Loucy (cell line): Measurements from ENCODE around the gene LDAH.

Source experiments
- CTCF ChIP-seq: fragments of 200-600 bp; sonication (generic); conservative IDR thresholded peaks from 2 replicates; pipeline ENCODE4 v1.5.1; 2014; ENCODE audit warnings: mild to moderate bottlenecking, antibody characterized with exemption, low read length
- EZH2phosphoT487 ChIP-seq: fragments of 200-600 bp; IDR thresholded peaks from 2 replicates; pipeline ENCODE4 v1.6.1; 2018; ENCODE audit warnings: antibody characterized with exemption, mild to moderate bottlenecking, moderate library complexity, borderline replicate concordance

- no peak for TF ChIP-seq CTCF
- no peak for TF ChIP-seq EZH2phosphoT487
Measured at GRCh38 chr2:20796374-20796791, 26.5 kb downstream of the LDAH start.
